HG02571 (cell line): ENCODE results near the gene UTRN.

ENCODE experiments used
- ATAC-seq: cut with Tn5 transposase; IDR thresholded peaks from one replicate; pipeline ENCODE4 v1.9.1; 2021; ENCODE audit warnings: mild to moderate bottlenecking, moderate library complexity; ENCODE audit not compliant: unreplicated experiment

The UTRN gene

DNA sequence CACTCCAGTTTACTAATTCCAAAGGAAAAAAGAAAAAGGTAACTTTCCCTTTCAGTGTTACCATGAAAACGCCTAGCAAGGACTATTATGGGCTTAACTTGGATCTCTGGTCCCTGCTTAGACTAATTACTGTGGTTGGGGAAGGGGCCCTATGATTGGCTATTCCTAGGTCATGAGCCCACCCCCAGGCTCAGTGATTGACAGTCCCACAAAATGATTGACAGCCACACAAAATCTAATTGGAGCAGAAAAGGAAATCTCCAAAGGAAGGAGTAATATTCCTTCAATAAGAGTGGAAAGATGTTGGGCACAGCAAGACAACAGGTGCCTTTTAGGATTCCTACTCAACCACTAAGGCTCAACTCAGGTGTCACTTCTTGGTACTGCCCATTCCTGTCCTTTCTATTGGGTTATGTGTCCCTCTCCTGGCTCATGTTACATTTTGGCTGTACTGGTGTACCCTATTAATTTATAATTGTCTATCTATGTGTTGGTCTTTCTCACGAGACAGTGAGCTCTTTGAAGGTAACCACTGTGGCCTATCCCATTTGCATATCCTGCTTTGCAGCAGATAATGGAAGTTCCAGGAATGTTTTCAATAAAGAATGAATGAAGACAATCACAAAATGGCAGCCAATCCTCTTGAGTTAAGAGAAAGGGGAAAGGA lies 5.5 kb upstream of the UTRN start:
- ATAC-seq, result no peak

GRCh38 chr6:144283646-144284477 lies 1.3 kb upstream of the UTRN start:
- no peak for ATAC-seq

GRCh38 chr6:144284478-144284782 lies 705 bp upstream of the UTRN start:
- no peak for ATAC-seq

DNA sequence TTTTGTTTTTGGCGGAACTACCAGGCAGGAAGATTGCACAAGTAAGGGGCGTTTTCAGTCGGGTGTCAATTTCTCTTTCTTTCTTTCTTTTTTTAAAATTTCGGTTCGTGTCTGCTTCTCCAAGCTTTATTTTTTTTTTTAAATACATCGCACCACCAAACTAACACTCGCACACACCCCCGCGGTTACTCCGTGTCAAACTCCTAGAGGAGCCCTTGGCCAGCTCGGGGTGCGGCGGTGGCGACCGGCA lies 338 bp downstream of the UTRN start:
- ATAC-seq, result no peak

DNA sequence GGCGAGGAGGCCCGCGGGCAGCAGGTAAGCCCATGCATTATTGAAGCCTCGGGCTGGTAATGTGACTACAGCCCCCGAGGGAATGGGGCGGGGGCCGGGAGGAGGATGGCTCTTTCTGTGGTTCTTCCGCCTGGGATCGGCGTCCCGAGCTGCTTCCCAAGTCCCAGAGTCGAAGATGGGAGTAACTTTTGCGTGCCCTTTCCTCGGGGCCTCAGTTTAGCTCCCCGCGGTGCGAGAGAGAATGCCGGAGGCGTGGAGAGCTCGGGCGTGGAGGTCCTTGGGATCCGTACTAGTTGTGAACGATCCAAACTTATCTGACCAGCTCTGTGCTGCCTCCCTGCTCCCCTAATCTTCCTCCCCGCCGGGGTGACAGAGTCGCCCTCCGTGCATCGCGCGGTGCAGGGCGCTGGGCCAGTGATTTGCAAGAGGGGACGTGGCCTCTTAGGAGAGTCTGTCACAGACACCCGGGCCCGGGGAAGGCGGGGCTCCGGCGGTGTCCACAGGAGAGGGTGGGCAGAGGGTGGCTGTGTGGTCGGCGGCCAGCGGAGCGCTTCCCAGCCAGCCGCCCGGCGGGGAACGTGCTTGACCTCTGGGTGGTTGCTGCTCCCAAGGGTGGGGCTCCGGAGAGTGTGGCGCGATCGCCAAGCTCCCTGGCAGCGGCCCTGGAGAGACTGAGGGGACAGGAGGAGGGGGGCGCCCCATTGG lies 815 bp downstream of the UTRN start:
- ATAC-seq, result peak; percentile 45

DNA sequence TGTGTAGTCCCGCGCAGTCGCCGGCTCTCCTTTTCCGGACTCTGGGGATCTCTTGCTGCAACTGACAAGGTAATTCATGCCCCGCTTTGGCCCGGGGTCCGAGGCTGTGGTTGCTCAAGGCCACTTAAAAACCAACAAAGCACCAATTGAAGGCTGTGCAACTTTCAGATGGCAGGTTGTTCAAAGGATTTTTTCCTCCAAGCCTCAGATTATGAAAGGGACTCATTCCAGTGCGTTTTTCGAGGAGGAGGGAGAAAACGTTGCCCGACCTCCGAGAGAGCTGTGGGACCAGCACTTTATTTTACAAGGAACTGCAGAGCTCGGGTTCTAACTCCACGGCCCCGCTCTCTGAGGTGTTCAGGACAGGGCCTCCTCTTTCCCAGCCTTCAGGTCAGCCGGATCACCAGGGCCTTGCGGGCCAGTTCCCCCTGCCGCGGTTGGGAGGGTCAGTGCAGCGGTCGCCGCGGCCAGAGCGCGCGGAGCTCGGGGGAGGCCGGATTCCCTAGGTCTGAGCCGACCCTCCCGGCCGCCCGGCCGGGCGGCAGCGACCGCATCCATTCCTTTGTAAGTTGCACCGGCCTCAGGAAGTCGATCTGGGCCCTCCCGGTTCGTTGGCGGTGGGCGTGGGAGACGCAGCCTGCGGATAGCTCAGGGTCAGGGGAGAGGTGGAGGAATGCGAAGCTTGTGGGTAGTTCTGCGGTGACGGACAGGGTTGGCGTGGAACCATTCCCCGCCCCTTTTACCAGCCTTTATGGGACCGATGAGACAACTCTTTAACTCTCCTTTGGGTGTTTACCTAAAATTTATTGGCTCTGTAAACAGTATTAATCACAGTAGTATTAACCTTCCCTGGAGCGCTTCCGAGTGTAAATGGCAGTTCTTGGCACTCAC lies 1.6 kb downstream of the UTRN start:
- ATAC-seq, result no peak

DNA sequence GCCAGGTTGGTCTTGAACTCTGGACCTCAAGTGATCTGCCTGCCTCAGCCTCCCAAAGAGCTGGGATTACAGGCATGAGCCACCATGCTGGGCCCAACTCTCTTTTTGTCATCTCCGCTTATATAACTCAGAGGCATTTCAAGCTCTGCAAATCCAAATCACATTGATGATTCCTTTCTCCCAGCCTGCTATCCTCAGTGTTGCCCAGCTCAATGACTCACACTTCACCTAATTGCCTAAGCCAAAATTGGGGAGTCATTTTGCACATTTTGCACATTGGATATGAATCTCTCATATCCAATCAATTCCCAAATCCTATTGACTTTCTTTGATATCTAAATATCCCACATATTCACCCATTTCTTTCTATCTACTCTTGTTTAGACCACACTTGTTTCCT lies 3.9 kb downstream of the UTRN start:
- no peak for ATAC-seq

GRCh38 chr6:144292372-144292771 lies 7.2 kb downstream of the UTRN start:
- ATAC-seq, result no peak

DNA sequence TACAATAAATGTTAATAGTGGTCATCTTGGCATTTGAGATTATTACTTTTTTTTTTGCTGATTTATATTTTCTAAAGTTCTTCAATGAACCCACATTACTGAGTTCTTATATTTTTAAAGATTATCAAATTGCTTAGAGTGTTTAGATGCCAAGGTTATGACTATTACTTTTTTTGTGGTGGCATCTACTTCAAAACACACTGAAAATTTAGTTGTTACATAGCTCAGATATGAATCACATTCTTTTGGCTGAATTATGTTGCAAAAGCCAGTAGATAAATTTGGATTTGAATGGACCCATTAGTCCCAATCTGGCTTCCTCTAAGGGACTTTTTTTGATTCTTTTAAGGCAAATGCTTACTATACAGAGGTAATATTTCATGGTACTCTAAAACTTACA lies 8.9 kb downstream of the UTRN start:
- ATAC-seq, result no peak

DNA sequence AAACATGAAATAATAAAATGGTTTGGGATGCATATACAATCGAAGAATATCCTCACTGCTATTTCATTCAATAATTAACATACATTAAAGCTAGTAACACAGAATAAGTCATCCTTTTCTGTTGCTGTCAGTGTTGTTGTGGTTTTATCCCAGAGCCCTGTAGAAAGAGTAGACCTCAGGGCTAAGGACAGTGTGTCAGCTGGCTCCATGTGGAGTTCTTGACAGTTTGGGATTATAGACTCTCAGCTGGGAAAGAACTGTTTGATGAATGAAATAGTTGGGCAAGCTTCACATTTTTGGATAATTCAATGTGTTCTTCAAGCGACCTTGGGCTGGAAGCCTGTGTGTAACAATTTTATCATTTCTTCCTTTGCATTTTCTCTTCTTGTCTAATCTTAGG lies 10.1 kb downstream of the UTRN start:
- ATAC-seq, result no peak

DNA sequence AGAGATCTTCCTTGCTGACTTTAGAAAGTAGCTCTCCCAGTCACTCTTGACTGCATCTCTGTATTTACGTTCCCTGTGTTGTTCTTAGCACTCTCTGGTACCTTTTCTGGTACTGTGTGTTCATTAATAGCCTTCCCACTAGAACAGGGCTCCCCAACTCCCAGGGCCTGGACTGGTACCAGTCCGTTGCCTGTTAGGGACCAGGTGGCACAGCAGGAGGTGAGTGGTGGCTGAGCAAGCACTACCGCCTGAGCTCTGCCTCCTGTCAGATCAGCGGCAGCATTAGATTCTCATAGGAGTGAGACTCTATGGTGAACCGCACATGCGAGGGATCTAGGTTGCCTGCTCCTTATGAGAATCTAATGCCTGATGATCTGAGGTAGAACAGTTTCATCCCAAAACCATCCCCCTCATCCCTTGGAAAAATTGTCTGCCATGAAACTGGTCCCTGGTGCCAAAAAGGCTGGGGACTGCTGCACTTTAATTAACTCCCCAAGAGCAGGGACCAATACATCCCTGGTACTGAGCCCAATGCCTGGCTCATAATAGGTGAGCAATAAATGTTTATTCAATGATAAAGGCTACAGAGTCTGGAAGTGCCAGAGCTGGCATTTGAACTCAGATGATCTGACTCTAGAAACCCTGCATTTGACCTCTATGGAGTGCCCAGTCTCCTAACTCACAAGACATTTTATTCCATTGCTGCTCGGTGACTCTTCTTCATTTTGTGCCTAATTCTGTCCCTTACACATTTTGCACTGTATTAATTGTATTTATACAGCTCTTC lies 11.0 kb downstream of the UTRN start:
- no peak for ATAC-seq

DNA sequence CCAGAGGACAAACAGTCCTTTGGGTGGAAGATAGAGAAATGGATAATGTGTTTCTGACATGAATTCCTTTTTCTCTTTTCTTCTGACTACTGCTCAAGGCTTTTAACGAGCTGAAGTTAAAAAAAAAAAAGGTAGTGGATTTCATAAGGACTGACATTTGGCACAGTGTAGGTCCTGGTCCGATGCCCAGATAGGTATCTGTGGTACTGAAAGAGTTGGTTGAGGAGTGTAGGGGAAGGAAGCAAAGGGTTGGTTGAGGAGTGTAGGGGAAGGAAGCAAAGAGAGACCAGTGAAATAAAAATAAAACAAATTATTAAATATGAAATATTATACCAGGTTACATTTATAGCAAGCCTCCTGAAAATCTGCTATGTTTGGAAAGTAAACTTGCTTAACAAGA lies 11.8 kb downstream of the UTRN start:
- no peak for ATAC-seq

- no peak for ATAC-seq
Measured at GRCh38 chr6:144297511-144298100, 12.5 kb downstream of the UTRN start.

DNA sequence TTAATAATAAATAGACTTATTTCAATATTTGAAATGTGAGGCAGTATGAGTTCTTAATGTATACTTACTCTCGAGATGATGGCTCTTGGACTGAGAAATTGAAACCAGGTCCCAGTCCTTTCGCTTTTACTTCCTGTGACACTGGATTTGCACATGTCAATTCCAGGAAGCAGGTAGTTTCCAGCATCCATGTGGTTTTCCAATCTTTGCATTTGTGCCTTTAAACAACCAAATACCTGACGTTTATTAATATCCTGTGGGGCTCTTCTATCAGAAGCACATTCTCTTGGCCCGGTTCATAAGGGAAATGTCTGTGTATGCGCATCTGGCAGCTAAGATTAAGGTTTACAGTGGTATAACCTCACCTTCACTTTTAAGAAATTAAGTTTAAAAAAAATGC lies 13.1 kb downstream of the UTRN start:
- ATAC-seq, result no peak

GRCh38 chr6:144298916-144299315 lies 13.8 kb downstream of the UTRN start:
- no peak for ATAC-seq

DNA sequence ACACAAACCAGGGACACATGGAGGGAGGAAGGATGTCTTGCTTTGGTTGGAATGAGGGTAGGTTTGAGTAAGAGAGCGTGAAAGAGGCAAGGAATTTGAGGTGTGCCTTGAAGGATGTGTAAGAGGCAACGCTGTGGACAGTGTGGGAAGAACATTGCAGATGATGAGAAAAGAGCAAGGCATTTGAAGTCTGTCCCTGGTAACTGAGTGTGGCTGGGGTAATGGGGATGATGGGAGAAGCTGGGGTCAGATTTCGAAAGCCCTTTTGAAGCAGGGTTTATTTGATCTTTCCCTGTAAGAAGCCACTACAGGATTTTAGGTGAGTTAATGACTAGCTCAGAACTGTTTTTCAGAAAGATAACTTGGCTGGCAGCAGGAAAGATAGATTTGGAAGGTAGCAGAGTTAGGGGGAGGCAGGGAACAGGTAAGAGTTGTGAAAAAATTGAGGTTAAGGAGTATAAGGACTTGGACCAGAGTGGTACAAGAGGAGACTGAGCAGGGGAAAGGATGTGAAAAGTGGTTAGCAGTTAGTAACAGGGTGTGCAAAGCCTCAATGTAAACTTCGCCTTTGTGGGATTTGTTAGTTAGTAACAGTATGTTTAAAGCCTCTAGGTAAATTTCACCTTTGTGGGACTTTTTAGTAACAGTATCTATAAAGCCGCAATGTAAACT lies 17.7 kb downstream of the UTRN start:
- ATAC-seq, result no peak

DNA sequence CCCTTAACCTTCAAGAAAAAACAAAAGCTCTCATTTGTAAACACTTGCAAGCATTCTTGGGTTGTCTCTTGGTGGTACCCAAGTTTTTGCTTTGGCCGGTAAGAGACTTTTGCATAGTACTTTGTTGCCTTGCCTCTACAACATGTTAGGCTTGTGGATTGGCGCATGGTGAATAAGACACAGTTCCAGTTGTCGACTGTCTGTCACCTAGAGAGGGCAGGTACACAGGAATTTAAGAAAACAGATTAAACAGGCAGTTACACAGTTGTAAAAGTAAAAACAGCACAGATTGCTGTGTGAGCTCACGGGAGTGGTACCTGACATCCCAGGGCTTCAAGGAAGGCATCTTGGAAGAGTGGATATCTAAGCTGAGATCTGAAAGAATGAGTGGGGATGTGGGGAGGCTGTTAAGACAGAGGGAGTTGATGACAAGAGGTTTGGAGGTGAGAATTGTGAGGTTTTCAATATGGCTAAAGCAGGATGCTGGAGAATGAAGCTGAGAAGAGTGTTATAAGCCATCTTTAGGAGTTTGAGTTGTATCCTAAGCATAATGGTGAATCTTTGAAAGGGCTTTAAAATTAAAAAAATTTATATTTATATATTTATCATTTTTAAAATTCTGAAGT lies 19.2 kb downstream of the UTRN start:
- no peak for ATAC-seq

GRCh38 chr6:144305567-144305966 lies 20.4 kb downstream of the UTRN start:
- peak; percentile 12 for ATAC-seq

DNA sequence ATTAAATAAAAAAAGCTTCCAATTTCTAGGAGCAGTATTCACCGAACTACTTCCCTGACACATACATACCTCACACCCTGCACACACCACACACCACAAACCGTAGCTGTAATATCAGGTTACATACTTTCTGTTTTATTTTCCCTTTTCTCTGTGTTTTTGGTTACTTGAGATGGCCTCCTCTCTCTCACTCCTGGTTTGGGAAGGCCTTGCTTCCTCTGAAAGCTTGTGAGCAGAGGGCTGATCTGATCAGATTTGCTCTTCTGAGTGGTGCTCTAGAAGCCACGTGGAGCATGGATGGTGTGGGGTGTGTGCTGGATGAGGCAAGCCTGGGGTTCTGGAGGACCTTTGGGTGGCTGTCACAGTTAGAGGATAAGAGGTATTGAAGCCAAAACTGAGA lies 20.9 kb downstream of the UTRN start:
- peak; percentile 84 for ATAC-seq
